Mesenchymal stem cell (in vitro differentiated cells and primary cell): Measurements from ENCODE around the gene DPYD.

ENCODE experiments used
- DNase-seq: peaks from one replicate; pipeline ENCODE4 v3.0.0-alpha.2; 2013
- H2AFZ ChIP-seq: one replicate; pipeline ENCODE4 v1.6.1; 2013; ENCODE audit warnings: low read depth, mild to moderate bottlenecking, control low read depth, inconsistent platforms, low read length, moderate library complexity
- H2AK5ac ChIP-seq: 2 replicates; pipeline ENCODE4 v1.6.1; 2013; ENCODE audit warnings: low read length, moderate library complexity, mild to moderate bottlenecking, inconsistent platforms; ENCODE audit not compliant: severe bottlenecking
- H2BK120ac ChIP-seq: one replicate; pipeline ENCODE4 v1.6.1; 2013; ENCODE audit warnings: low read depth, mild to moderate bottlenecking, inconsistent platforms, low read length, moderate library complexity
- H2BK12ac ChIP-seq, 2 experiments: one replicate each; pipeline ENCODE4 v1.6.1; 2013; ENCODE audit warnings: inconsistent platforms in 2 of 2, low read length in 2 of 2, mild to moderate bottlenecking in 2 of 2, moderate library complexity in 2 of 2, control low read depth in 1 of 2
- H2BK15ac ChIP-seq: one replicate; pipeline ENCODE4 v1.6.1; 2013; ENCODE audit warnings: mild to moderate bottlenecking, low read depth, inconsistent platforms; ENCODE audit not compliant: poor library complexity, severe bottlenecking
- H2BK5ac ChIP-seq: 2 replicates; pipeline ENCODE4 v1.6.1; 2013; ENCODE audit warnings: low read depth, mild to moderate bottlenecking, low read length, control low read depth, inconsistent platforms; ENCODE audit not compliant: poor library complexity, severe bottlenecking
- H3K14ac ChIP-seq, 2 experiments: one replicate each; pipeline ENCODE4 v1.6.1; 2013; ENCODE audit warnings: inconsistent platforms in 2 of 2, low read length in 2 of 2, control low read depth in 1 of 2, mild to moderate bottlenecking in 1 of 2, moderate library complexity in 1 of 2
- H3K18ac ChIP-seq, 2 experiments: one replicate each; pipeline ENCODE4 v1.6.1; 2013; ENCODE audit warnings: inconsistent platforms in 2 of 2, low read length in 2 of 2, control low read depth in 1 of 2, low read depth in 1 of 2, mild to moderate bottlenecking in 1 of 2
- H3K23ac ChIP-seq, 2 experiments: one replicate each; pipeline ENCODE4 v1.6.1; 2013; ENCODE audit warnings: inconsistent platforms in 2 of 2, low read length in 2 of 2, mild to moderate bottlenecking in 2 of 2, moderate library complexity in 2 of 2, control low read depth in 1 of 2
- H3K27ac ChIP-seq: 2 replicates; pipeline ENCODE4 v1.5.1; 2013; ENCODE audit warnings: mild to moderate bottlenecking, moderate library complexity, low read length, control low read depth, inconsistent platforms; ENCODE audit not compliant: poor library complexity, severe bottlenecking
- H3K27me3 ChIP-seq, 2 experiments: 2 replicates each; pipeline versions ENCODE4 v1.6.1 to v1.7.0; 2013; ENCODE audit warnings: low read length in 2 of 2, mild to moderate bottlenecking in 2 of 2, moderate library complexity in 2 of 2, control low read depth in 1 of 2, inconsistent platforms in 1 of 2; ENCODE audit not compliant: control insufficient read depth in 1 of 2, insufficient read depth in 1 of 2
- H3K36me3 ChIP-seq, 2 experiments: 2 replicates each; pipeline versions ENCODE4 v1.6.1 to v1.7.0; 2013; ENCODE audit warnings: low read length in 2 of 2, control low read depth in 1 of 2, inconsistent platforms in 1 of 2, low read depth in 1 of 2, mild to moderate bottlenecking in 1 of 2; ENCODE audit not compliant: insufficient read depth in 2 of 2, control insufficient read depth in 1 of 2
- H3K4ac ChIP-seq, 2 experiments: one replicate each; pipeline ENCODE4 v1.6.1; 2013; ENCODE audit warnings: inconsistent platforms in 2 of 2, low read length in 2 of 2, mild to moderate bottlenecking in 2 of 2, moderate library complexity in 2 of 2, control low read depth in 1 of 2, low read depth in 1 of 2
- H3K4me1 ChIP-seq: 2 replicates; pipeline ENCODE4 v1.6.1; 2013; ENCODE audit warnings: low read depth, low read length, control low read depth; ENCODE audit not compliant: control insufficient read depth, insufficient read depth
- H3K4me2 ChIP-seq: 2 replicates; pipeline ENCODE4 v1.6.1; 2013; ENCODE audit warnings: low read length, mild to moderate bottlenecking, inconsistent platforms; ENCODE audit not compliant: poor library complexity, severe bottlenecking
- H3K4me3 ChIP-seq, 2 experiments: 2 replicates each; pipeline versions ENCODE4 v1.5.1 to v1.7.0; 2013; ENCODE audit warnings: low read length in 2 of 2, mild to moderate bottlenecking in 2 of 2, control low read depth in 1 of 2, low read depth in 1 of 2; ENCODE audit not compliant: insufficient read depth in 1 of 2
- H3K79me1 ChIP-seq: replicated peaks from 2 replicates; pipeline ENCODE4 v1.6.1; 2013; ENCODE audit warnings: mild to moderate bottlenecking, control low read depth, low read length, inconsistent platforms; ENCODE audit not compliant: poor library complexity, severe bottlenecking
- H3K9ac ChIP-seq: 2 replicates; pipeline ENCODE4 v1.7.0; 2013; ENCODE audit warnings: mild to moderate bottlenecking, low read length, moderate library complexity
- H3K9me3 ChIP-seq: 2 replicates; pipeline ENCODE4 v1.7.0; 2013; ENCODE audit warnings: mild to moderate bottlenecking, low read length; ENCODE audit not compliant: control insufficient read depth
- H4K8ac ChIP-seq: one replicate; pipeline ENCODE4 v1.6.1; 2013; ENCODE audit warnings: inconsistent platforms, mild to moderate bottlenecking, low read length, moderate library complexity
- H4K91ac ChIP-seq: one replicate; pipeline ENCODE4 v1.6.1; 2013; ENCODE audit warnings: mild to moderate bottlenecking, low read length, inconsistent platforms
- WGBS: methylation state at CpG from one replicate; pipeline ENCODE4 v1.1.7; 2013; ENCODE audit warnings: mixed read lengths; 5-methylcytosine and 5-hydroxymethylcytosine counted together

The DPYD gene

GRCh38 chr1:97034651-97035050 is 886.2 kb downstream of the DPYD start:
- 88% methylated on average over 2 of the region's 2 CpGs for WGBS
- no peak for DNase-seq
- no peak overlapping the region for H3K4me3 ChIP-seq
- no peak overlapping the region for H3K14ac ChIP-seq
- H4K91ac ChIP-seq, result no peak overlapping the region
- no peak overlapping the region for H3K9ac ChIP-seq
- H3K27me3 ChIP-seq, result no peaks in the 10 kb centered on the region
- H3K36me3 ChIP-seq, result no peaks in the 10 kb centered on the region
- H3K4ac ChIP-seq, result no peak overlapping the region
- H3K9me3 ChIP-seq, result peaks cover 5% of the 10 kb centered on the region
- H2BK5ac ChIP-seq, result no peak overlapping the region
- H2AFZ ChIP-seq, result no peak overlapping the region
- H3K79me1 ChIP-seq, result no peaks in the 10 kb centered on the region
- H2BK120ac ChIP-seq, result no peak overlapping the region
- no peak overlapping the region for H3K18ac ChIP-seq
- H2AK5ac ChIP-seq, result no peak overlapping the region
- H2BK12ac ChIP-seq, result no peak overlapping the region
- H4K8ac ChIP-seq, result no peak overlapping the region
- no peaks in the 10 kb centered on the region for H3K4me1 ChIP-seq
- H3K23ac ChIP-seq, result no peak overlapping the region
- no peak overlapping the region for H3K27ac ChIP-seq
- no peak overlapping the region for H3K4me2 ChIP-seq
- no peak overlapping the region for H2BK15ac ChIP-seq

- no peak overlapping the region for H2AFZ ChIP-seq
- no peak overlapping the region for H3K27ac ChIP-seq
- H3K79me1 ChIP-seq, result no peaks in the 10 kb centered on the region
- H3K4me3 ChIP-seq, result no peak overlapping the region
- H4K8ac ChIP-seq, result no peak overlapping the region
- H3K23ac ChIP-seq, result no peak overlapping the region
- H3K27me3 ChIP-seq, result no peaks in the 10 kb centered on the region
- H3K4ac ChIP-seq, result no peak overlapping the region
- H2BK15ac ChIP-seq, result no peak overlapping the region
- no peak overlapping the region for H3K4me2 ChIP-seq
- no peaks in the 10 kb centered on the region for H3K4me1 ChIP-seq
- no peaks in the 10 kb centered on the region for H3K36me3 ChIP-seq
- no peak overlapping the region for H3K18ac ChIP-seq
- H2BK5ac ChIP-seq, result no peak overlapping the region
- no peak overlapping the region for H4K91ac ChIP-seq
- peaks cover 3% of the 10 kb centered on the region for H3K9me3 ChIP-seq
- no peak overlapping the region for H2BK12ac ChIP-seq
- 28% methylated on average over 2 of the region's 2 CpGs for WGBS
- H2BK120ac ChIP-seq, result no peak overlapping the region
- no peak for DNase-seq
- no peak overlapping the region for H2AK5ac ChIP-seq
- H3K14ac ChIP-seq, result no peak overlapping the region
- no peak overlapping the region for H3K9ac ChIP-seq
Observed at GRCh38 chr1:97033949-97034348, 886.9 kb downstream of the DPYD start.
